HepG2 (cell line): ENCODE data around the gene SETSIP.

Experiments used
- CTCF ChIP-seq: sonication (generic); formaldehyde crosslinking; IDR thresholded peaks from 2 replicates; pipeline ENCODE4 v1.5.0; 2020; ENCODE audit warnings: mild to moderate bottlenecking, missing genetic modification reagents, moderate library complexity
- EZH2 ChIP-seq: conservative IDR thresholded peaks from 2 replicates; pipeline ENCODE4 v1.6.1; 2012; ENCODE audit warnings: mild to moderate bottlenecking, low read depth, low read length, moderate library complexity
- HDAC6 ChIP-seq: fragments of 200-600 bp; sonication (generic); IDR thresholded peaks from 2 replicates; pipeline ENCODE4 v1.7.0; 2017; ENCODE audit warnings: mild to moderate bottlenecking, antibody characterized with exemption, low read length, low read depth
- IRF2 ChIP-seq: IDR thresholded peaks from 2 replicates; pipeline ENCODE4 v1.6.1; 2018; ENCODE audit warnings: missing genetic modification reagents, missing compliant biosample characterization
- ISL2 ChIP-seq: sonication (generic); formaldehyde crosslinking; IDR thresholded peaks from 2 replicates; pipeline ENCODE4 v1.5.0; 2020; ENCODE audit warnings: missing genetic modification reagents
- KDM3A ChIP-seq: IDR thresholded peaks from 2 replicates; pipeline ENCODE4 v1.6.1; 2018; ENCODE audit warnings: low read depth, missing compliant biosample characterization
- KLF13 ChIP-seq: sonication (generic); formaldehyde crosslinking; IDR thresholded peaks from 2 replicates; pipeline ENCODE4 v1.4.0; 2020; ENCODE audit warnings: mild to moderate bottlenecking, missing genetic modification reagents
- MYNN ChIP-seq: sonication (generic); formaldehyde crosslinking; IDR thresholded peaks from 2 replicates; pipeline ENCODE4 v1.4.0; 2020; ENCODE audit warnings: mild to moderate bottlenecking, low read depth, missing genetic modification reagents
- SP2 ChIP-seq: sonication (generic); formaldehyde crosslinking; IDR thresholded peaks from 2 replicates; pipeline ENCODE4 v1.5.1; 2020; ENCODE audit warnings: mild to moderate bottlenecking, missing genetic modification reagents
- TBX2 ChIP-seq: sonication (generic); formaldehyde crosslinking; IDR thresholded peaks from 2 replicates; pipeline ENCODE4 v1.5.0; 2020; ENCODE audit warnings: missing genetic modification reagents, mild to moderate bottlenecking, borderline replicate concordance
- ZNF891 ChIP-seq: sonication (generic); formaldehyde crosslinking; IDR thresholded peaks from 2 replicates; pipeline ENCODE4 v1.5.0; 2020; ENCODE audit warnings: mild to moderate bottlenecking, missing genetic modification reagents

GRCh38 chr1:92084651-92085050, 9.4 kb upstream of the SETSIP start:
- TF ChIP-seq KLF13 (CRISPR knock-in tag) (no peak), IRF2 (CRISPR knock-in tag) (no peak), CTCF (CRISPR knock-in tag) (no peak), SP2 (CRISPR knock-in tag) (no peak), MYNN (CRISPR knock-in tag) (no peak), KDM3A (CRISPR knock-in tag) (no peak), ZNF891 (CRISPR knock-in tag) (no peak), EZH2 (no peak), HDAC6 (no peak), ISL2 (CRISPR knock-in tag) (no peak), TBX2 (no peak)
